ENCODE measurements around the gene PTPRN2.

The PTPRN2 gene

GRCh38 chr7:157653827-157654207, 933.8 kb downstream of the PTPRN2 start:
- no peak overlapping the region for H3K4me3 ChIP-seq (ENCODE audit: low read length)
- no peak for TF ChIP-seq CTCF (conservative IDR thresholded peaks at IDR 0.05; ENCODE audit: low read length)
- no peak for DNase-seq (ENCODE audit: low read depth)

- no peak for TF ChIP-seq CTCF (conservative IDR thresholded peaks at IDR 0.05; ENCODE audit: low read length)
Observed at GRCh38 chr7:157652954-157653826, 934.4 kb downstream of the PTPRN2 start.

GRCh38 chr7:157652161-157652953, 935.3 kb downstream of the PTPRN2 start:
- no peak for TF ChIP-seq CTCF (conservative IDR thresholded peaks at IDR 0.05; ENCODE audit: low read length)
- no peak for DNase-seq (ENCODE audit: low read depth)
- H3K4me3 ChIP-seq (ENCODE audit: low read length) = no peak overlapping the region

More at GRCh38 chr7:157652954-157653826, 934.4 kb downstream of the PTPRN2 start:
- no peak overlapping the region for H3K4me3 ChIP-seq (ENCODE audit: low read length)
- no peak for DNase-seq (ENCODE audit: low read depth)

- no peak for TF ChIP-seq CTCF (conservative IDR thresholded peaks at IDR 0.05; ENCODE audit: low read length)
- H3K4me3 ChIP-seq (ENCODE audit: low read length) = no peak overlapping the region
- DNase-seq (ENCODE audit: low read depth) = no peak
Observed at GRCh38 chr7:157651366-157652160, 936.1 kb downstream of the PTPRN2 start.

GRCh38 chr7:157650801-157651200, 936.8 kb downstream of the PTPRN2 start:
- no peak for DNase-seq (ENCODE audit: low read depth)
- H3K4me3 ChIP-seq (ENCODE audit: low read length) = no peak overlapping the region
- TF ChIP-seq CTCF (conservative IDR thresholded peaks at IDR 0.05; ENCODE audit: low read length) = no peak

- TF ChIP-seq CTCF (conservative IDR thresholded peaks at IDR 0.05; ENCODE audit: low read length) = no peak
- H3K4me3 ChIP-seq (ENCODE audit: low read length) = no peak overlapping the region
- no peak for DNase-seq (ENCODE audit: low read depth)
Observed at GRCh38 chr7:157650131-157650631, 937.4 kb downstream of the PTPRN2 start.

Data from AG10803 (cell line).